K562 (cell line): ENCODE data around the gene CPNE1. TPM values are rescaled to one million over a fixed set of nuclear protein-coding genes. Genes with fewer than 3 reads are reported as not detected.

Source experiments
- LEF1 ChIP-seq: fragments of 450-650 bp; IDR thresholded peaks from 2 replicates; pipeline ENCODE4 v1.6.1; 2016; ENCODE audit warnings: mild to moderate bottlenecking
- MGA ChIP-seq: fragments of 450-650 bp; IDR thresholded peaks from 2 replicates; pipeline ENCODE4 v1.6.1; 2016; ENCODE audit warnings: mild to moderate bottlenecking, moderate library complexity
- OTX1 ChIP-seq: fragments of 450-650 bp; formaldehyde crosslinking; IDR thresholded peaks from 2 replicates; pipeline ENCODE4 v1.4.0; 2022; ENCODE audit warnings: mild to moderate bottlenecking
- ZFP36 ChIP-seq: fragments of 150-350 bp; IDR thresholded peaks from 2 replicates; pipeline ENCODE4 v1.6.1; 2018; ENCODE audit warnings: low read length, low read depth; ENCODE audit not compliant: partially characterized antibody
- ZFPM2 ChIP-seq: fragments of 250-450 bp; sonication (Bioruptor Pico); IDR thresholded peaks from 2 replicates; pipeline ENCODE4 v1.5.1; 2022; ENCODE audit warnings: mild to moderate bottlenecking
- ZNF212 ChIP-seq: fragments of 450-650 bp; formaldehyde crosslinking; IDR thresholded peaks from 2 replicates; pipeline ENCODE4 v1.4.0; 2020; ENCODE audit warnings: mild to moderate bottlenecking
- polyA plus RNA-seq, 8 experiments: library from polyadenylated mRNA; depleted of rRNA in 4 of 8; stranded (reverse) in 5 of 8; unstranded in 3 of 8; fragments of >200 nt; fragmentation: Nextera tagmentation in 2 of 8; fragmentation: Illumina TruSeq in 1 of 8; extraction: Ambion mirVana in 2 of 8; extraction: Trizol in 1 of 8; gene quantifications; 2 replicates each; pipeline versions ENCODE4 v1.2.1 to v1.2.3, GENCODE V29; 2011 to 2014; ENCODE audit warnings: inconsistent platforms in 1 of 8, missing spikeins in 1 of 8
- total RNA-seq, 7 experiments: library from RNA; depleted of rRNA in 6 of 7; stranded (reverse); fragments of >200 nt in 6 of 7; fragmentation: Illumina TruSeq in 2 of 7; extraction: Trizol in 2 of 7; gene quantifications; 2 replicates each; pipeline versions ENCODE4 v1.2.1 to v1.2.3, GENCODE V29; 2011 to 2021; ENCODE audit warnings: low replicate concordance in 1 of 7
- TF ChIP-seq, protein P1 (sequence below): sonication (generic); formaldehyde crosslinking; IDR thresholded peaks from 2 replicates; pipeline ENCODE4 v1.4.0; 2020; ENCODE audit warnings: mild to moderate bottlenecking, missing genetic modification reagents
- TF ChIP-seq, protein P2 (sequence below): sonication (generic); formaldehyde crosslinking; IDR thresholded peaks from 2 replicates; pipeline ENCODE4 v1.8.0; 2022; ENCODE audit warnings: mild to moderate bottlenecking, missing genetic modification reagents

The CPNE1 gene
- total and polyA plus RNA-seq, 9 of the 15 experiments (the other 6 are each of a cell fraction or from before 2014, with no cell fraction given) = 42.1 to 102 (median 56.0) TPM

DNA sequence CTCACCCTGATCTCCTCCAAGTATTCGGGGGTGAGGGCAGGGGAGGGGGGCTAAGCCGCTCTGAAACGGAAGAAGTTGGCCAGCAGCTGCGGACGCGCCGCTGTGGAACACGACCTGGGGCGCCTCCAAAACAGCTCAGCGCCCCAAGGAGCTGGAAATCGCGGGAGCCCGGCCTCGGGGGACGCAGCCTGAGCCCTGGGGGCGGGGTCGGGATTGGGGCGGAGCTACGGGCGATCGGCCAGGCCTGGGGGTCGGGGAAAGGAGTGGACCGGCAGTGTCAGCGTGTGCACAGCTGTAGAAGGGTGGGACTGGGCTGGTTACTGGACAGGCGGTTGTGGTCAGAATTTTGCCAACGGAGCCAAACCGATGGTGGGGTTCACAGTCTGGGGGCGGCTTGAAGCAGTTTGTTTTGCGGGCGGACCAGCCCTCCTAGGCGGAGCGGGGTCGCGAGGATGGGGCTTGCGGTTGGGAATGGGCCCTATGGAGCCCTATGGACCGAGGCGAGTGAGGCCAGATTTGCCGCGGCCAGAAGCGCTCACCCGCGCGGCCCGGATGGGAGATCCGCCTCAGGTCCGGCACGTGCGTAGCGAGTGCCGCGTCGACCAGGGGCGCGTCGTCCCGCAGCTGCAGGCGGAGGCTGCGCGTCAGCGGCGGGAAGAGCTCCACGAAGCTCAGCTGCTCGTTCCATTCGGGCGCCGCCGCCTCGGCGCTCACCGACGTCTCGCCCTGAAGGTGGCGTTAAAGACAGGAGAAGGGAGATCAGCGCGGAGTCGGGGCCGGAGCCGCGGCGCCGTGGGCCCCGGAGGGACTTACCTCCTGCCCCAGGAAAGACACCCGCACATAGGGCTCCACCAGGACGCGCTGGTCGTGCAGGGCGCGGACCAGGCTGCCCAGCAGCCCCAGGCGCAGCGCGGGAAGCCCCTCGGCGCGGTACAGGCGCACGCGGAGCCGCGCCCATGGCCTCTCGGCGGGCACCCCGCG, 63.4 kb downstream of the CPNE1 start (continued):
- TF ChIP-seq, protein P1, sequence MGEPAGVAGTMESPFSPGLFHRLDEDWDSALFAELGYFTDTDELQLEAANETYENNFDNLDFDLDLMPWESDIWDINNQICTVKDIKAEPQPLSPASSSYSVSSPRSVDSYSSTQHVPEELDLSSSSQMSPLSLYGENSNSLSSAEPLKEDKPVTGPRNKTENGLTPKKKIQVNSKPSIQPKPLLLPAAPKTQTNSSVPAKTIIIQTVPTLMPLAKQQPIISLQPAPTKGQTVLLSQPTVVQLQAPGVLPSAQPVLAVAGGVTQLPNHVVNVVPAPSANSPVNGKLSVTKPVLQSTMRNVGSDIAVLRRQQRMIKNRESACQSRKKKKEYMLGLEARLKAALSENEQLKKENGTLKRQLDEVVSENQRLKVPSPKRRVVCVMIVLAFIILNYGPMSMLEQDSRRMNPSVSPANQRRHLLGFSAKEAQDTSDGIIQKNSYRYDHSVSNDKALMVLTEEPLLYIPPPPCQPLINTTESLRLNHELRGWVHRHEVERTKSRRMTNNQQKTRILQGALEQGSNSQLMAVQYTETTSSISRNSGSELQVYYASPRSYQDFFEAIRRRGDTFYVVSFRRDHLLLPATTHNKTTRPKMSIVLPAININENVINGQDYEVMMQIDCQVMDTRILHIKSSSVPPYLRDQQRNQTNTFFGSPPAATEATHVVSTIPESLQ (CRISPR knock-in tag) = peak; percentile 98
- no peak for TF ChIP-seq ZFPM2 (CRISPR knock-in tag)
- no peak for TF ChIP-seq LEF1
- TF ChIP-seq OTX1 (CRISPR knock-in tag) = no peak
- TF ChIP-seq, protein P2, sequence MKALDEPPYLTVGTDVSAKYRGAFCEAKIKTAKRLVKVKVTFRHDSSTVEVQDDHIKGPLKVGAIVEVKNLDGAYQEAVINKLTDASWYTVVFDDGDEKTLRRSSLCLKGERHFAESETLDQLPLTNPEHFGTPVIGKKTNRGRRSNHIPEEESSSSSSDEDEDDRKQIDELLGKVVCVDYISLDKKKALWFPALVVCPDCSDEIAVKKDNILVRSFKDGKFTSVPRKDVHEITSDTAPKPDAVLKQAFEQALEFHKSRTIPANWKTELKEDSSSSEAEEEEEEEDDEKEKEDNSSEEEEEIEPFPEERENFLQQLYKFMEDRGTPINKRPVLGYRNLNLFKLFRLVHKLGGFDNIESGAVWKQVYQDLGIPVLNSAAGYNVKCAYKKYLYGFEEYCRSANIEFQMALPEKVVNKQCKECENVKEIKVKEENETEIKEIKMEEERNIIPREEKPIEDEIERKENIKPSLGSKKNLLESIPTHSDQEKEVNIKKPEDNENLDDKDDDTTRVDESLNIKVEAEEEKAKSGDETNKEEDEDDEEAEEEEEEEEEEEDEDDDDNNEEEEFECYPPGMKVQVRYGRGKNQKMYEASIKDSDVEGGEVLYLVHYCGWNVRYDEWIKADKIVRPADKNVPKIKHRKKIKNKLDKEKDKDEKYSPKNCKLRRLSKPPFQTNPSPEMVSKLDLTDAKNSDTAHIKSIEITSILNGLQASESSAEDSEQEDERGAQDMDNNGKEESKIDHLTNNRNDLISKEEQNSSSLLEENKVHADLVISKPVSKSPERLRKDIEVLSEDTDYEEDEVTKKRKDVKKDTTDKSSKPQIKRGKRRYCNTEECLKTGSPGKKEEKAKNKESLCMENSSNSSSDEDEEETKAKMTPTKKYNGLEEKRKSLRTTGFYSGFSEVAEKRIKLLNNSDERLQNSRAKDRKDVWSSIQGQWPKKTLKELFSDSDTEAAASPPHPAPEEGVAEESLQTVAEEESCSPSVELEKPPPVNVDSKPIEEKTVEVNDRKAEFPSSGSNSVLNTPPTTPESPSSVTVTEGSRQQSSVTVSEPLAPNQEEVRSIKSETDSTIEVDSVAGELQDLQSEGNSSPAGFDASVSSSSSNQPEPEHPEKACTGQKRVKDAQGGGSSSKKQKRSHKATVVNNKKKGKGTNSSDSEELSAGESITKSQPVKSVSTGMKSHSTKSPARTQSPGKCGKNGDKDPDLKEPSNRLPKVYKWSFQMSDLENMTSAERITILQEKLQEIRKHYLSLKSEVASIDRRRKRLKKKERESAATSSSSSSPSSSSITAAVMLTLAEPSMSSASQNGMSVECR (CRISPR knock-in tag) = peak; percentile 72
- no peak for TF ChIP-seq ZNF212 (CRISPR knock-in tag)
- TF ChIP-seq ZFP36 = peak; percentile 24
- TF ChIP-seq MGA = peak; percentile 99
